Measurements from ENCODE around the gene CRACDL. TPM values are rescaled to one million over a fixed set of nuclear protein-coding genes. Genes with fewer than 3 reads are reported as not detected.

The CRACDL gene
- total RNA-seq, 4 donors from 2014 or later, result 5.7 to 11.8 (median 9.5) TPM

GRCh38 chr2:98829581-98830270, 106.3 kb downstream of the CRACDL start:
- ATAC-seq (ENCODE audit: low FRiP score) (no peak), DNase-seq (ENCODE audit: low spot score) (no peak)
- no peak for TF ChIP-seq CTCF (IDR thresholded peaks at IDR 0.05)

GRCh38 chr2:98828793-98829371, 107.1 kb downstream of the CRACDL start:
- DNase-seq (ENCODE audit: low spot score), result no peak
- no peak for TF ChIP-seq CTCF (IDR thresholded peaks at IDR 0.05)
- ATAC-seq (ENCODE audit: low FRiP score), result no peak

GRCh38 chr2:98828369-98828744, 107.7 kb downstream of the CRACDL start:
- DNase-seq (ENCODE audit: low spot score), result no peak
- no peak for TF ChIP-seq CTCF (IDR thresholded peaks at IDR 0.05)
- ATAC-seq (ENCODE audit: low FRiP score), result no peak

- TF ChIP-seq CTCF (IDR thresholded peaks at IDR 0.05), result no peak
- DNase-seq (ENCODE audit: low spot score) (no peak), ATAC-seq (ENCODE audit: low FRiP score) (no peak)
These were observed 108.2 kb downstream of the CRACDL start for GRCh38 chr2:98827625-98828368.

- ATAC-seq (ENCODE audit: low FRiP score) (no peak), DNase-seq (ENCODE audit: low spot score) (no peak)
- TF ChIP-seq CTCF (IDR thresholded peaks at IDR 0.05), result no peak
These were observed 109.2 kb downstream of the CRACDL start for GRCh38 chr2:98826856-98827255.

GRCh38 chr2:98825858-98826257, 110.2 kb downstream of the CRACDL start:
- TF ChIP-seq CTCF (IDR thresholded peaks at IDR 0.05), result no peak
- no peak for DNase-seq (ENCODE audit: low spot score)
- ATAC-seq (ENCODE audit: low FRiP score), result no peak
